ENCODE data around the gene WIPI1.

GRCh38 chr17:68449021-68449739 lies 8.1 kb downstream of the WIPI1 start:
- TF ChIP-seq CTCF (IDR thresholded peaks at IDR 0.05) (no peak), POLR2A (IDR thresholded peaks at IDR 0.05) (no peak)

Data from testis (tissue), 2 donors.